Suprapubic skin (tissue), 3 donors: ENCODE results near the gene MRPS12.

ENCODE experiments used
- POLR2A ChIP-seq, 2 donors: fragments of 450-650 bp; IDR thresholded peaks; one replicate each; pipeline ENCODE4 v1.6.1; 2017; ENCODE audit warnings: antibody characterized with exemption in 2 of 2, mild to moderate bottlenecking in 2 of 2, moderate library complexity in 2 of 2
- TF ChIP-seq, protein P1 (sequence below), 2 donors: fragments of 200-600 bp in 1 of 2; fragments of 450-650 bp in 1 of 2; sonication (generic) in 1 of 2; IDR thresholded peaks; one replicate each; pipeline ENCODE4 v1.5.1; 2016 to 2019; ENCODE audit warnings: antibody characterized with exemption in 2 of 2, mild to moderate bottlenecking in 1 of 2, moderate library complexity in 1 of 2

- TF ChIP-seq, protein P1, sequence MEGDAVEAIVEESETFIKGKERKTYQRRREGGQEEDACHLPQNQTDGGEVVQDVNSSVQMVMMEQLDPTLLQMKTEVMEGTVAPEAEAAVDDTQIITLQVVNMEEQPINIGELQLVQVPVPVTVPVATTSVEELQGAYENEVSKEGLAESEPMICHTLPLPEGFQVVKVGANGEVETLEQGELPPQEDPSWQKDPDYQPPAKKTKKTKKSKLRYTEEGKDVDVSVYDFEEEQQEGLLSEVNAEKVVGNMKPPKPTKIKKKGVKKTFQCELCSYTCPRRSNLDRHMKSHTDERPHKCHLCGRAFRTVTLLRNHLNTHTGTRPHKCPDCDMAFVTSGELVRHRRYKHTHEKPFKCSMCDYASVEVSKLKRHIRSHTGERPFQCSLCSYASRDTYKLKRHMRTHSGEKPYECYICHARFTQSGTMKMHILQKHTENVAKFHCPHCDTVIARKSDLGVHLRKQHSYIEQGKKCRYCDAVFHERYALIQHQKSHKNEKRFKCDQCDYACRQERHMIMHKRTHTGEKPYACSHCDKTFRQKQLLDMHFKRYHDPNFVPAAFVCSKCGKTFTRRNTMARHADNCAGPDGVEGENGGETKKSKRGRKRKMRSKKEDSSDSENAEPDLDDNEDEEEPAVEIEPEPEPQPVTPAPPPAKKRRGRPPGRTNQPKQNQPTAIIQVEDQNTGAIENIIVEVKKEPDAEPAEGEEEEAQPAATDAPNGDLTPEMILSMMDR (IDR thresholded peaks at IDR 0.05): no peak
- TF ChIP-seq POLR2A (IDR thresholded peaks at IDR 0.05): no peak
Measured at GRCh38 chr19:38900202-38900629, 30.5 kb upstream of the MRPS12 start.
